Measurements from ENCODE around the gene PLA2G6. TPM values are rescaled to one million over a fixed set of nuclear protein-coding genes. Genes with fewer than 3 reads are reported as not detected.
A peak's percentile ranks its signal among the peaks of the same experiment; 100 is the strongest.
"Not testable (repeated sequence)": the region's sequence is repeated elsewhere in the genome, so short reads cannot be mapped to it uniquely, and the experiment has no call there.

PLA2G6 gene
- total RNA-seq, 1 donor from 2014 or later: 16.3 TPM

- H3K4me1 Mint-ChIP-seq (ENCODE audit: low read depth): no peaks in the 10 kb centered on the region
- H3K27me3 Mint-ChIP-seq (ENCODE audit: low read depth): no peaks in the 10 kb centered on the region
- peak; percentile 32 for TF ChIP-seq CTCF (IDR thresholded peaks at IDR 0.05)
- DNase-seq (ENCODE audit: low spot score): no peak
- no peak overlapping the region for H3K27ac Mint-ChIP-seq (ENCODE audit: unreplicated experiment)
- peaks cover 11% of the 10 kb centered on the region for H3K9me3 Mint-ChIP-seq (ENCODE audit: low read depth)
- H3K36me3 Mint-ChIP-seq (ENCODE audit: low read depth): peaks cover 8% of the 10 kb centered on the region
- no peak overlapping the region for H3K4me3 Mint-ChIP-seq (ENCODE audit: unreplicated experiment)
Measured at GRCh38 chr22:38153821-38154562, 27.6 kb downstream of the PLA2G6 start.

GRCh38 chr22:38151126-38151500 lies 30.5 kb downstream of the PLA2G6 start:
- H3K9me3 Mint-ChIP-seq (ENCODE audit: low read depth): peaks cover 17% of the 10 kb centered on the region
- peaks cover 11% of the 10 kb centered on the region for H3K4me1 Mint-ChIP-seq (ENCODE audit: low read depth)
- peaks cover 8% of the 10 kb centered on the region for H3K36me3 Mint-ChIP-seq (ENCODE audit: low read depth)
- no peak overlapping the region for H3K27ac Mint-ChIP-seq (ENCODE audit: unreplicated experiment)
- no peak overlapping the region for H3K4me3 Mint-ChIP-seq (ENCODE audit: unreplicated experiment)
- no peak for TF ChIP-seq CTCF (IDR thresholded peaks at IDR 0.05)
- no peak for DNase-seq (ENCODE audit: low spot score)
- H3K27me3 Mint-ChIP-seq (ENCODE audit: low read depth): no peaks in the 10 kb centered on the region

- Mint-ChIP-seq H3K27ac (ENCODE audit: unreplicated experiment) (peak overlapping the region; percentile 1), H3K4me3 (ENCODE audit: unreplicated experiment) (no peak overlapping the region), H3K27me3 (ENCODE audit: low read depth) (no peaks in the 10 kb centered on the region), H3K4me1 (ENCODE audit: low read depth) (peaks cover 11% of the 10 kb centered on the region), H3K9me3 (ENCODE audit: low read depth) (peaks cover 10% of the 10 kb centered on the region), H3K36me3 (ENCODE audit: low read depth) (peaks cover 6% of the 10 kb centered on the region)
- TF ChIP-seq CTCF (IDR thresholded peaks at IDR 0.05): no peak
- DNase-seq (ENCODE audit: low spot score): no peak
Measured at GRCh38 chr22:38148245-38148644, 33.4 kb downstream of the PLA2G6 start.

- not testable (repeated sequence) for H3K4me3 Mint-ChIP-seq (ENCODE audit: unreplicated experiment); DNase-seq (ENCODE audit: low spot score); H3K27ac Mint-ChIP-seq (ENCODE audit: unreplicated experiment); H3K36me3 Mint-ChIP-seq (ENCODE audit: low read depth); H3K27me3 Mint-ChIP-seq (ENCODE audit: low read depth)
- peaks cover 10% of the 10 kb centered on the region for H3K9me3 Mint-ChIP-seq (ENCODE audit: low read depth)
- peaks cover 11% of the 10 kb centered on the region for H3K4me1 Mint-ChIP-seq (ENCODE audit: low read depth)
Measured at GRCh38 chr22:38146166-38146565, 35.5 kb downstream of the PLA2G6 start.

GRCh38 chr22:38144025-38144405 lies 37.6 kb downstream of the PLA2G6 start:
- Mint-ChIP-seq H3K4me1 (ENCODE audit: low read depth) (peaks cover 11% of the 10 kb centered on the region), H3K9me3 (ENCODE audit: low read depth) (peaks cover 6% of the 10 kb centered on the region), H3K4me3 (ENCODE audit: unreplicated experiment) (no peak overlapping the region), H3K36me3 (ENCODE audit: low read depth) (peaks cover 2% of the 10 kb centered on the region), H3K27ac (ENCODE audit: unreplicated experiment) (no peak overlapping the region), H3K27me3 (ENCODE audit: low read depth) (no peaks in the 10 kb centered on the region)
- peak; percentile 14 for TF ChIP-seq CTCF (IDR thresholded peaks at IDR 0.05)
- DNase-seq (ENCODE audit: low spot score): no peak

GRCh38 chr22:38142606-38143005 lies 39.0 kb downstream of the PLA2G6 start:
- H3K27ac Mint-ChIP-seq (ENCODE audit: unreplicated experiment): no peak overlapping the region
- no peak for TF ChIP-seq CTCF (IDR thresholded peaks at IDR 0.05)

More at GRCh38 chr22:38142606-38143005, 39.0 kb downstream of the PLA2G6 start:
- Mint-ChIP-seq H3K4me1 (ENCODE audit: low read depth) (peaks cover under 1% of the 10 kb centered on the region), H3K4me3 (ENCODE audit: unreplicated experiment) (no peak overlapping the region), H3K9me3 (ENCODE audit: low read depth) (no peaks in the 10 kb centered on the region), H3K27me3 (ENCODE audit: low read depth) (no peaks in the 10 kb centered on the region), H3K36me3 (ENCODE audit: low read depth) (peaks cover 2% of the 10 kb centered on the region)
- DNase-seq (ENCODE audit: low spot score): no peak

Data from chondrocyte (in vitro differentiated cells).